HG03432 (cell line): Measurements from ENCODE around the gene IL10RB.
A peak's percentile ranks its signal among the peaks of the same experiment; 100 is the strongest.
"Not testable (repeated sequence)": the region's sequence is repeated elsewhere in the genome, so short reads cannot be mapped to it uniquely, and the experiment has no call there.

Experiments used
- ATAC-seq: cut with Tn5 transposase; IDR thresholded peaks from one replicate; pipeline ENCODE4 v1.9.1; 2021; ENCODE audit warnings: mild to moderate bottlenecking, moderate library complexity; ENCODE audit not compliant: unreplicated experiment

Gene IL10RB

GRCh38 chr21:33299181-33299752 lies 33.1 kb downstream of the IL10RB start:
- peak; percentile 79 for ATAC-seq

GRCh38 chr21:33300701-33301631 lies 34.8 kb downstream of the IL10RB start:
- ATAC-seq: no peak

GRCh38 chr21:33301632-33302002 lies 35.5 kb downstream of the IL10RB start:
- no peak for ATAC-seq

GRCh38 chr21:33302055-33302454 lies 35.9 kb downstream of the IL10RB start:
- ATAC-seq: no peak

- no peak for ATAC-seq
Measured at GRCh38 chr21:33302796-33303195, 36.6 kb downstream of the IL10RB start.

- ATAC-seq: no peak
Measured at GRCh38 chr21:33305344-33305671, 39.1 kb downstream of the IL10RB start.

- ATAC-seq: no peak
Measured at GRCh38 chr21:33305938-33306337, 39.8 kb downstream of the IL10RB start.

GRCh38 chr21:33308586-33309490 lies 42.7 kb downstream of the IL10RB start:
- ATAC-seq: peak; percentile 93

- no peak for ATAC-seq
Measured at GRCh38 chr21:33309778-33310177, 43.6 kb downstream of the IL10RB start.

GRCh38 chr21:33312121-33312520 lies 46.0 kb downstream of the IL10RB start:
- no peak for ATAC-seq

- no peak for ATAC-seq
Measured at GRCh38 chr21:33313183-33313582, 47.0 kb downstream of the IL10RB start.

- no peak for ATAC-seq
Measured at GRCh38 chr21:33313611-33314010, 47.4 kb downstream of the IL10RB start.

GRCh38 chr21:33314111-33314510 lies 47.9 kb downstream of the IL10RB start:
- ATAC-seq: no peak

- no peak for ATAC-seq
Measured at GRCh38 chr21:33315946-33316710, 50.0 kb downstream of the IL10RB start.

GRCh38 chr21:33317145-33317544 lies 51.0 kb downstream of the IL10RB start:
- no peak for ATAC-seq

GRCh38 chr21:33317786-33318486 lies 51.8 kb downstream of the IL10RB start:
- no peak for ATAC-seq

GRCh38 chr21:33321005-33321404 lies 54.8 kb downstream of the IL10RB start:
- ATAC-seq: not testable (repeated sequence)

GRCh38 chr21:33323610-33324009 lies 57.4 kb downstream of the IL10RB start:
- not testable (repeated sequence) for ATAC-seq

- ATAC-seq: peak; percentile 82
Measured at GRCh38 chr21:33324291-33325221, 58.4 kb downstream of the IL10RB start, which contains the start of gene IFNAR1. Gene IFNAR1, plus strand, starts transcription at chr21:33324970. Its CDS starts 86 bp downstream, at chr21:33325056.
